Ovary (tissue), 3 donors: ENCODE measurements around the gene ZNF423.

ENCODE experiments used
- POLR2A ChIP-seq: fragments of 450-650 bp; IDR thresholded peaks from one replicate; pipeline ENCODE4 v1.6.1; 2017; ENCODE audit warnings: antibody characterized with exemption, mild to moderate bottlenecking, moderate library complexity
- TF ChIP-seq, protein P1 (sequence below), 3 donors: fragments of 450-650 bp in 2 of 3; fragments of 200-600 bp in 1 of 3; IDR thresholded peaks; one replicate each; pipeline versions ENCODE4 v1.5.1 to v1.8.0; 2016 to 2022; ENCODE audit warnings: antibody characterized with exemption in 3 of 3, mild to moderate bottlenecking in 1 of 3
- donor health status: DM: no; HTN: no; CAD: no.

GRCh38 chr16:49493836-49494235, 362.1 kb downstream of the ZNF423 start:
- TF ChIP-seq, protein P1, sequence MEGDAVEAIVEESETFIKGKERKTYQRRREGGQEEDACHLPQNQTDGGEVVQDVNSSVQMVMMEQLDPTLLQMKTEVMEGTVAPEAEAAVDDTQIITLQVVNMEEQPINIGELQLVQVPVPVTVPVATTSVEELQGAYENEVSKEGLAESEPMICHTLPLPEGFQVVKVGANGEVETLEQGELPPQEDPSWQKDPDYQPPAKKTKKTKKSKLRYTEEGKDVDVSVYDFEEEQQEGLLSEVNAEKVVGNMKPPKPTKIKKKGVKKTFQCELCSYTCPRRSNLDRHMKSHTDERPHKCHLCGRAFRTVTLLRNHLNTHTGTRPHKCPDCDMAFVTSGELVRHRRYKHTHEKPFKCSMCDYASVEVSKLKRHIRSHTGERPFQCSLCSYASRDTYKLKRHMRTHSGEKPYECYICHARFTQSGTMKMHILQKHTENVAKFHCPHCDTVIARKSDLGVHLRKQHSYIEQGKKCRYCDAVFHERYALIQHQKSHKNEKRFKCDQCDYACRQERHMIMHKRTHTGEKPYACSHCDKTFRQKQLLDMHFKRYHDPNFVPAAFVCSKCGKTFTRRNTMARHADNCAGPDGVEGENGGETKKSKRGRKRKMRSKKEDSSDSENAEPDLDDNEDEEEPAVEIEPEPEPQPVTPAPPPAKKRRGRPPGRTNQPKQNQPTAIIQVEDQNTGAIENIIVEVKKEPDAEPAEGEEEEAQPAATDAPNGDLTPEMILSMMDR (IDR thresholded peaks at IDR 0.05): no peak
- TF ChIP-seq POLR2A: no peak
